Putamen (tissue), 1 donor: ENCODE data around the gene SMARCA4.
"Not testable (repeated sequence)": the region's sequence is repeated elsewhere in the genome, so short reads cannot be mapped to it uniquely, and the experiment has no call there.

Source experiments
- DNase-seq: peaks from one replicate; pipeline ENCODE4 v3.0.0-alpha.2; 2016; ENCODE audit warnings: low spot score

The SMARCA4 gene

DNA sequence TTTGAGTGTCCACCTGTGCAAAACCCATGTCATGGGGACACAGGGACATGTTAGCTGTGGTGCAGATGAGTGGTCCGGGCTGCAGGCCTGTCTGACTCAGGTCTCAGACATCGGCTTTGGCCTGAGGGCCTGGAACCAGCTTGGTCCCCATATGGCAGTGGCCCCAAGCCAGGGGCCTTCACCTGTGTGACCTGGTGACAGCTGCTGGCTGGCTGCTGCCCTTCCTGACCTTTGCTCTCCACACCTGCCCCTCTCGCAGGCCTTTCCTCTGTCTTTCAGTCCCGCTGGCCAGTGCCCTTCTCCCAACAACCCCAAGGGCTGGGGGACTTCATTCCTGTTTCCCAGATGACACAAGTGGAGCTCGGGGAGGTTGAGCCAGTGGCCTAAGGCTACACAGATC is 105.5 kb downstream of the SMARCA4 start:
- no peak for DNase-seq

DNA sequence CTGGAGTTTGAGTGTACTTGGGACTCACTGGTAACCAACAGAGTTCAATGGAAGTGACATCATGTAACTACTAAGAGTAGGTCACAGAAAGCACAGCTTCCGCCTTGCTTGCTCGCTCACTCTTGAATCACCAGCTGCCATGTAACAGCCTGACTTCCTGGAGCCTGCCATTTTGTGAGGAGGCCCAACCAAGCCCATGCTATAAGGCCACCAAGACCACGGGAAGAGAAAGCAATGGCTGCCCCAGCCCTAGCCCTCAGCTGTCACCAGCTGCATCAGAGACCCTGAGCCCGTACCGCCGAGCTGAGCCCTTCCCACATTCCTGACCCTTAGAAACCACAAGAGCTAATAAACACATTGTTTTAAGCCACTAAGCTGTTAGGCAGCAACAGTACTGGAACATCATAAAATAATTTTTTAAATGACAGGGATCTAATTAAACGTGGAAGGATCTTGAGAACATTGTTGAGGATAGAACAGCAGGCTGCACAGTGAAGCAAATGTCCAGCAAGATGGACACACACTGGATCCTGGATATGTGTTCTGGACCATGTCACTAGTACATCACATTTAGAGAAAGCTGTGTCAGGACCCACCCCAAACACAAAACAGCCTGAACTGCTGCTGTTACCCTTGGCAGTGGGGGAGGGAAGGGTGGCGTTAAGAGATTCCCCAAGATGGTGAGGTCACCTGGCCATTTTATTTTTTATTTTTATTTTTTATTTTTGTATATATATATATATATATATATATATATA is 106.7 kb downstream of the SMARCA4 start:
- no peak for DNase-seq

DNA sequence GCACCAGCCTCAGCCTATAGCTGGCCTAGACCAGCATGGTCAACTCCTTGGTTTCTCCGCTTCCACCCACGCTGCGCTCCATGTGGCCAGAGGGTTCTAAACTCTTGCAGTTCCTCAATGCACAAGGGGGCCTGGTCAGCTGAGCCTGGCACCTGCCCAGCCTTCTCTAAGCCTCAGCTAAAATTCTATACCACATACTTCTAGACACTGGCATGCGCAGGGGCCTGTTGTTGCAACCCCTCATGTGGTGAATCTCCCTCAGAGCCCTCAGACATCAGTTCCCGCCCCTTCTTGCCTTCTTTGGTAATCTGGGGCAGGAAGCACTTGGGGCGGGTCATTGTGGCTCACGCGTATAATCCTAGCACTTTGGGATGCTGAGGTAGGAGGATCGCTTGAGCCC is 108.7 kb downstream of the SMARCA4 start:
- DNase-seq = no peak

DNA sequence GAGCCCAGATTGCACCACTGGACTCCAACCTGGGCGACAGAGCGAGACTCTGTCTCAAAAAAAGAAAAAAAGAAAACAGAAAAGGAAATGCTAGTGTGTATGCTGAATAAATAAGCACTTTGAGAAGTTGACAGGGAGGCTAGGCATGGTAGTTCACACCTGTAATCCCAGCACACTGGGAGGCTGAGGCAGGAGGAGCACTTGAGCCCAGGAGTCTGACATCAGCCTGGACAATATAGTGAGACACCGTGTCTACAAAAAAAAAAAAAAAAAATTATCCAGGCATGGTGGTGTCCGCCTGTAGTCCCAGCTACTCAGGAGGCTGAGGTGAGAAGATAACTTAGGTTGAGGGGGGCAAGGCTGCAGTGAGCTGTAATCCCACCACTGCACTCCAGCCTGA is 109.3 kb downstream of the SMARCA4 start:
- DNase-seq = no peak

DNA sequence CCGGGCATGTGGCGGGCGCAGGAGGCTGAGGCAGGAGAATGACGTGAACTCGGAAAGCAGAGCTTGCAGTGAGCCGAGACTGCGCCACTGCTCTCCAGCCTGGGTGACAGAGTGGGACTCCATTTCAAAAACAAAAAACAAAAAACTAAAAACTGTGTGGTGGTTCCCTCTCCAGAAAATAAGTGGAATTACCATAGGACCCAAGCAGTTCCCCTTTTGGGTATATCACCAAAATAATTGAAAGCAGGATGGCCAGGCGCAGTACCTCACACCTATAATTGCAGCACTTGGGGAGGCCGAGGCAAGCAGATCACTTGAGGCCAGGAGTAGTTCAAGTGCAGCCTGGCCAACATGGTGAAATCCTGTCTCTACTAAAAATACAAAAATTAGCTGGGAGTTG is 112.7 kb downstream of the SMARCA4 start:
- DNase-seq = no peak

DNA sequence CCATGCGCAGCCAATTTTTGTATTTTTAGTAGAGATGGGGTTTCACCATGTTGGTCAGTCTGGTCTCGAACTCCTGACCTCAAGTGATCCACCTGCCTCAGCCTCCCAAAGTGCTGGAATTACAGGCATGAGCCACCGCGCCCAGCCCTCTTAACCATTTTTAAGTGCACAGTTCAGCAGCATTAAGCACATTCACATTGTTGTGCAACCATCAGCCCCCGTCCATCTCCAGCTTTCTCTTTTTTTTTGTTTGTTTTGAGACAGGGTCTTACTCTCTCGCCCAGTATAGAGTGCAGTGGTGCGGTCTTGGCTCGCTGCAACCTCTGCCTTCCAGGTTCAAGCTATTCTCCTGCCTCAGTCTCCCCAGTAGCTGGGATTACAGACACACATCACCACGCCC is 116.0 kb downstream of the SMARCA4 start:
- not testable (repeated sequence) for DNase-seq

DNA sequence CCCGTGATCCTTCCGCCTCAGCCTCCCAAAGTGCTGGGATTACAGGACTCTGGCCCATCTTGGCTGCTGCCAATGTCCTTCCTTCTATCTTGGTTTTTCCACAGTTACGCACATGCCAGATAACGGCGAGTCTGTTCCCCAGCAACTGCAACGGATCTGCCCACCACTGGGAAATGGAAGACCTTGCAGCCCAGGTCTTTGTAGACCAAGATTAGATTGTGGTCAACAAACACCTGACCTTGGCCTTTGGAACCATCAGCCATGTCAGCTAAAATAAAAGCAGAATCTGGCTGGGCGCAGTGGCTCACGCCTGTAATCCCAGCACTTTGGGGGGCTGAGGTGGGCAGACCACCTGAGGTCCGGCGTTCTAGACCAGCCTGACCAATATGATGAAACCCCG is 118.1 kb downstream of the SMARCA4 start:
- DNase-seq = no peak

DNA sequence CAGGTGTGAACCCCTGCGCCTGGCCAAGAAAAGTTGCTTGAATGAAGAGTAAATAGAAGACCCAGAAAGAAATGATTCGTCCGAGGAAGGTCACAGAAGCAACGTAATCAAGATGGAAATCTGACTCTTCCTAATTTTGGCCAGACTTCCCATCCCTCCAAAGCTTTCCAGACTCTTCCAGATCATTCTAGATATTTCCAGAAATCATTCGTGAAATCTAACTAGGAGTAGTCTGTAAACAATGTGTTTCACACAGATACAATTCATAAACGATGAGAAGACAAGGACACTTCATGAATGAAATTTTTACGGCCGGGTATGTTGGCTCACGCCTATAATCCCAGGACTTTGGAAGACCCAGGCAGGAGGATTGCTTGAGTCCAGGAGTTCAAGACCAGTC is 119.2 kb downstream of the SMARCA4 start:
- no peak for DNase-seq

DNA sequence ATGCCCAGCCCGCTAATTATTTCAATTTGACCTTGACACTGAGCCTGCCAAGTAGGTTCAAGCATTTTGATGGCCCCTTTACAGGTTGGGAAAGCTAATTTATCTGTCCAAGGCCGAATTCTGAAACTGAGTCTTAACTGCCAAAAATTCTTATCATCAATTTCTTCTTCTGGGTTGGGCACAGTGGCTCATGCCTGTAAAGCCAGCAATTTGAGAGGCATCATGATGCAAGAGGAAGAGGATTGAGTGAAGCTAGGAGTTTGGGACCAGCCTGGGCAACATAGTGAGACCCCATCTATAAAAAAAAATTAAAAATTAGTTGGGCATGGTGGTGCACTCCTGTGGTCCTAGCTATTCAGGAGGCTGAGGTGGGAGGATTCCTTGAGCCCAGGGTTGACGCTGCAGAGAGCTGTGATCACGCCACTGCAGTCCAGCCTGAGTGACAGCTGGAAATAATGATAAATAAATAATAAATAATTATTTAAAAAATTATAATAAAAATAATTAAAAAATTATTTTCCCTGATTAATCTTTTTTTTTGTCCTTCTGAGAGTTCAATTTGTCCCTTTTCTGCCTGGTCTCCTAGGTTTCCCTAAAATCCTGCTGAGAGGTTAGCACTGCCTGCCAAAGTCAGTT is 127.2 kb downstream of the SMARCA4 start:
- DNase-seq = no peak

DNA sequence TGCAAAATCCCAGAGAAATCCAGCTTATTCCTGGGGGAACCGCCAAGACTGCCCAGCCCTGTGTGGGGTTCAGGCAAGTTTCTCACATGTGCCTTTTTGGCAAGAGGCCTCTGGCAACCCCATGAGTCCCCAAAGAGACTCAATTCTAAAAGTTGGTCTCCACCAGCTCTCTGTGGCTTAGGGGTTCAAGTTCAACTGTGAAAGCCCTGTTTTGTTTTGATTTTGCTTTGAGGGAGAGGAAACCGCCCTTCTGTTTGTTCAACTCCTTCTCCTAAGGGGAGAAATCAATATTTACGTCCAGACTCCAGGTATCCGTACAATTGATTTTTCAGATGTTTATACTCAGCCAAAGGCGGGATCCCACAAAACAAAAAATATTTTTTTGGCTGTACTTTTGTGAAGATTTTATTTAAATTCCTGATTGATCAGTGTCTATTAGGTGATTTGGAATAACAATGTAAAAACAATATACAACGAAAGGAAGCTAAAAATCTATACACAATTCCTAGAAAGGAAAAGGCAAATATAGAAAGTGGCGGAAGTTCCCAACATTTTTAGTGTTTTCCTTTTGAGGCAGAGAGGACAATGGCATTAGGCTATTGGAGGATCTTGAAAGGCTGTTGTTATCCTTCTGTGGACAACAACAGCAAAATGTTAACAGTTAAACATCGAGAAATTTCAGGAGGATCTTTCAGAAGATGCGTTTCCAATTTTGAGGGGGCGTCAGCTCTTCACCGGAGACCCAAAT is 127.8 kb downstream of the SMARCA4 start:
- DNase-seq = no peak

DNA sequence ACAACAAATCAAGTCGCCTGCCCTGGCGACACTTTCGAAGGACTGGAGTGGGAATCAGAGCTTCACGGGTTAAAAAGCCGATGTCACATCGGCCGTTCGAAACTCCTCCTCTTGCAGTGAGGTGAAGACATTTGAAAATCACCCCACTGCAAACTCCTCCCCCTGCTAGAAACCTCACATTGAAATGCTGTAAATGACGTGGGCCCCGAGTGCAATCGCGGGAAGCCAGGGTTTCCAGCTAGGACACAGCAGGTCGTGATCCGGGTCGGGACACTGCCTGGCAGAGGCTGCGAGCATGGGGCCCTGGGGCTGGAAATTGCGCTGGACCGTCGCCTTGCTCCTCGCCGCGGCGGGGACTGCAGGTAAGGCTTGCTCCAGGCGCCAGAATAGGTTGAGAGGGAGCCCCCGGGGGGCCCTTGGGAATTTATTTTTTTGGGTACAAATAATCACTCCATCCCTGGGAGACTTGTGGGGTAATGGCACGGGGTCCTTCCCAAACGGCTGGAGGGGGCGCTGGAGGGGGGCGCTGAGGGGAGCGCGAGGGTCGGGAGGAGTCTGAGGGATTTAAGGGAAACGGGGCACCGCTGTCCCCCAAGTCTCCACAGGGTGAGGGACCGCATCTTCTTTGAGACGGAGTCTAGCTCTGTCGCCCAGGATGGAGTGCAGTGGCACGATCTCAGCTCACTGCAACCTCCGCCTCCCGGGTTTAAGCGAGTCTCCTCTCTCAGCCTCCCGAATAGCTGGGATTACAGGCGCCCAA is 128.6 kb downstream of the SMARCA4 start, which contains the start of gene LDLR:
TSS of gene LDLR (plus strand) at position 210 of the 760 bp plus-strand sequence. CDS start at position 296, 86 bp downstream.
- peak; percentile 75 for DNase-seq

DNA sequence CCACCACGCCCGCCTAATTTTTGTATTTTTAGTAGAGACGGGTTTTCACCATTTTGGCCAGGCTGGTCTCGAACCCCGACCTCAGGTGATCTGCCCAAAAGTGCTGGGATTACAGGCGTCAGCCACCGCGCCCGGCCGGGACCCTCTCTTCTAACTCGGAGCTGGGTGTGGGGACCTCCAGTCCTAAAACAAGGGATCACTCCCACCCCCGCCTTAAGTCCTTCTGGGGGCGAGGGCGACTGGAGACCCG is 129.1 kb downstream of the SMARCA4 start:
- DNase-seq = not testable (repeated sequence)

DNA sequence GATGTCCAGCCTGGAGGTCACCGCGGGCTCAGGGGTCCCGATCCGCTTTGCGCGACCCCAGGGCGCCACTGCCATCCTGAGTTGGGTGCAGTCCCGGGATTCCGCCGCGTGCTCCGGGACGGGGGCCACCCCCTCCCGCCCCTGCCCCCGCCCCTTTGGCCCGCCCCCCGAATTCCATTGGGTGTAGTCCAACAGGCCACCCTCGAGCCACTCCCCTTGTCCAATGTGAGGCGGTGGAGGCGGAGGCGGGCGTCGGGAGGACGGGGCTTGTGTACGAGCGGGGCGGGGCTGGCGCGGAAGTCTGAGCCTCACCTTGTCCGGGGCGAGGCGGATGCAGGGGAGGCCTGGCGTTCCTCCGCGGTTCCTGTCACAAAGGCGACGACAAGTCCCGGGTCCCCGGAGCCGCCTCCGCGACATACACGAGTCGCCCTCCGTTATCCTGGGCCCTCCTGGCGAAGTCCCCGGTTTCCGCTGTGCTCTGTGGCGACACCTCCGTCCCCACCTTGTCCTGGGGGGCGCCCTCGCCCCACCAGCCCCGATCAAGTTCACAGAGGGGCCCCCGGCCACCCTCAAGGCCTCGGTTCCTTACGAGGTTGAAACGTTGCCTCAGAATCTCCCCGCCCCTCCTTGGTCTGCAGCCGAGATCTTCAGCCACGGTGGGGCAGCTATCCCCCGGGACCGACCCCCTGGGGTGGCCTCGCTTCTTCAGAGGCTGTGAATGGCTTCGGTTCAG is 129.6 kb downstream of the SMARCA4 start:
- DNase-seq = peak; percentile 96

DNA sequence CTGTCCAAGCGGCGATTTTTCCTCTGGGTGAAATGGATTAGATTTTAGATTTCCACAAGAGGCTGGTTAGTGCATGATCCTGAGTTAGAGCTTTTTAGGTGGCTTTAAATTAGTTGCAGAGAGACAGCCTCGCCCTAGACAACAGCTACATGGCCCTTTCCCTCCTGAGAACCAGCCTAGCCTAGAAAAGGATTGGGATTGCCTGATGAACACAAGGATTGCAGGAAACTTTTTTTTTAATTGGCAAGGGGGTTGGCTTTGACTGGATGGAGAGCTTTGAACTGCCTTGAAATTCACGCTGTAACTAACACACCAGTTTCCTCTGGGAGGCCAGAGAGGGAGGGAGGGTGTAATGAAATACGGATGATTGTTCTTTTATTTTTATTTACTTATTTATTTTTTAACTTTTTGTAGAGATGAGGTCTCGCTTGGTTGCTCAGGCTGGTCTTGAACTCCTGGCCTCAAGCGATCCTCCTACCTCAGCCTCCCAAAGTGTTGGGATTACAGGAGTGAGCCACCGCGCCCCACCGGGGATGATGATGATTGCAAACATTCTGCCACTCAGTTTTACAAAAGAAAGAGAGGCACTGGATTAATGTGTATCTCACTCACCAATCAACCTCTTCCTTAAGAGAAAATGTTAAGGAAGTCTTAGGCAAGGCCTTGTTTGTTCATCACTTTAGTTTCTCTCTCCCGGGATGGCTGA is 130.3 kb downstream of the SMARCA4 start:
- DNase-seq = no peak

DNA sequence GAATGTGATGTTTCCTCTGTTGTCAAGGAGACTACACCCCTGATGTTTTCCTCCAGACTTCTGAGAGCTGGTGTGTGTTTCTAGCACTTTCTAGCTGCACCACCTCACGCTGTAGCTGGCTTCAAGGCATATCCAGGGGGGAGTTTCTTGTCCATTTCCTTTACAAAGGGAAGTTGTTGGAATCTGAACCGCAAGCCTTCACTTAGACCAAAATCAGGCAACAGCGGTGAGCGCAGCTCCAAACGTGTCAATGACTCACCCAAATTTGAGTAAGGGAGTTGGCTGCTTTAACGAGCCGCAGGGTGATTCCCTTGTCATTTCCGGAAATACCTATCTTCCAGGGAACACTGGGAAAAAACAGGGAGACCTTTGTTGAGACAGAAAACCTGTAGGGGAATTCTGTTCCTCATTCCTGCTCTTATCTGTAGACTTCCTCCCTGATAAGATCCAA is 130.9 kb downstream of the SMARCA4 start:
- DNase-seq = no peak

DNA sequence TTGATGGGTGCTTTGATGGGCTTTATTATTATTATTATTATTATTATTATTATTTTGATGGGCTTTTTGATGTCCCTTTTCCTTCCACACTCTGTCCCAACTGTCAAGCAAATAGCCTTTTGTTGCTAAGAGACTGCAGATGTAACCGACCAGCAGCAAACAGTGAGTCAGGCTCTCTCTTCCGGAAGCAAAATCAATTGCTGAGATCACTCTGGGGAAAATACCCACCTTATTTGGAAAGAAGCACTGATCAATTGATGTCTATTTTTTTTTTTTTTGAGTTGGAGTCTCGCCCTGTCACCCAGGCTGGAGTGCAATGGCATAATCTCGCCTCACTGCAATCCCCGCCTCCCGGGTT is 131.3 kb downstream of the SMARCA4 start:
- no peak for DNase-seq

DNA sequence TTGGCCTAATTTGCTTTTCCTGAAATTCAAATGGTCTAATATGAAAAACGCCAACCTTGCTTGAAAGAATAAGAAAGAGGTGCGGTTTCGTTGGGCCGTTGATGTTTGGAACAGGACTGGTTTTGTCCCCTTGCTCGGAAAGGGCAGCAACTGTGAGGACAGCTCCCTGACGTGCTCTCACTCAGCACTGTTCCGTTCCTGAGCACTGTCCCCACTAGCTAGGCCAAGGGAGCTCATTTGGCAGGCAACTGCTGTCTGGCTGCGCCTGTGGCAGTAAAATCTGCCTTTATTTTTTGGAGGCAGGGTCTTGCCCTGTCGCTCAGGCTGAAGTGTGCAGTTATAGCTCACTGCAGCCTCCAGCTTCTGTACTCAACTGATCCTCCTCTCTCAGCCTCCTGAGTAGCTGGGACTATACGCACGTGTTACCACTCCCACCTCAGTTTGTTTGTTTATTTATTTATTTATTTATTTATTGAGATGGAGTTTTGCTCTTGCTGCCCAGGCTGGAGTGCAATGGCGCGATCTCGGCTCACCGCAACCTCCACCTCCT is 132.9 kb downstream of the SMARCA4 start:
- no peak for DNase-seq

DNA sequence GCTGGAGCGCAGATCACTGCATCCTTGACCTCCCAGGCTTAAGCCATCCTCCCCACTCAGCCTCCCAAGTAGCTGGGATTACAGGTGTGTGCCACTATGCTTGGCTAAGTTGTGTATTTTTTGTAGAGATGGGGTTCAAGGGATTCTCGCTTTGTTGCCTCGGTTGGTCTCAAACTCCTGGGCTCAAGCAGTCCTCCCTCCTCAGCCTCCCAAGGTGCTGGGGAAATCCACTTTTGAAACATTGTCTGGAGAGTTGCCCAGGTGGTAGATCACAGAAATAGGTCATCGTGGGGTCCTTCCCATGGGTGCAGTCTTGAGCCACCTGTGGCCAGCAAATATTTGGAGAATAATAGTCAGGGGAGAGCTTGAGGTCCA is 133.7 kb downstream of the SMARCA4 start:
- no peak for DNase-seq

DNA sequence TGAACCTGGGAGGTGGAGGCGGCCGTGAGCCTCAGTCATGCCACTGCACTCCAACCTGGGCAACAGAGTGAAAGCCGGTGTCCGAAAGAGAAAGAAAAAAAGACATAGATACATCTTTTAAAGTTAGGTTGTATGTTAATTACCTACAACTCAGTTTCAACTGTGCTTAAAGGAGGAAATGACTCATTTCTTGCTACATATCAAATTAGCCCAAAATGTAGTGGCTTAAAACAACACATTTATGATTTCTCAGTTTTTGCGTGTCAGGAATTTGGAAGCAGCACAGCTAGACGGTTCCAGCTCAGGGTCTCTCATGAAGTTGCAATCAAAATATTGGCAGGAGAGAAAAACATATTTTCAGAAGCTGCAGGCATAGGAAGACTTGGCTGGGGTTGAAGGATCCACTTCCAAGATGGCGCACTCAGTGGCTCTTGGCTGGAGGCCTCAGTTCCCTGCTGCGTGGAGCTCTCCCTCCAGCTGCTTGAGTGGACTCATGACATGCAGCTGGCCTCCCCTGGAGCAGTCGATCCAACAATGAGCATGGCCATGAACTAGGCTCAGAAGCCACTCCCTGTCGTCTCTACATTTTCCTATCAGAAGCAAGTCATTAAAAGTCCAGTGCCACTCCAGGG is 135.5 kb downstream of the SMARCA4 start:
- DNase-seq = no peak

DNA sequence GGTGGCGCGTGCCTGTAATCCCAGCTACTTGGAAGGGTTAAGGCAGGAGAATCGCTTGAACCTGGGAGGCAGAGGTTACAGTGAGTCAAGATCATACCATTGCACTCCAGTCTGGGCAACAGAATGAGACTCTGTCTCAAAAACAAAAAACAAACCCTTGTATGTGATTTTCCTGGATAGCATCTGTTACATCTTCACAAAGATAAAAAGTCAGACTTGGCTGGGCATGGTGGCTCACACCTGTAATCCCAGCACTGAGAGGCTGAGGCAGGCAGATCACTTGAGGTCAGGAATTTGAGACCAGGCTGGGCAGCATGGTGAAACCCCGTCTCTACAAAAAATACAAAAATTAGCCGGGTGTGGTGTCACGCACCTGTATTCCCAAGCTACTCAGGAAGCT is 136.5 kb downstream of the SMARCA4 start:
- not testable (repeated sequence) for DNase-seq
